Upper lobe of right lung (tissue), 1 donor: Measurements from ENCODE around the gene ABO. TPM values are rescaled to one million over a fixed set of nuclear protein-coding genes. Genes with fewer than 3 reads are reported as not detected.
A peak's percentile ranks its signal among the peaks of the same experiment; 100 is the strongest.
"Not testable (repeated sequence)": the region's sequence is repeated elsewhere in the genome, so short reads cannot be mapped to it uniquely, and the experiment has no call there.

Experiments used
- ATAC-seq: fragments of 200-7000 bp; cut with Tn5 transposase; one replicate; pipeline ENCODE4 v1.9.1; 2020; ENCODE audit warnings: mild to moderate bottlenecking, moderate library complexity
- DNase-seq: peaks from one replicate; pipeline ENCODE4 v3.0.0-alpha.2; 2020
- H3K27ac ChIP-seq: fragments of 200-600 bp; one replicate; pipeline ENCODE4 v1.8.0; 2022
- H3K27me3 ChIP-seq: fragments of 200-600 bp; one replicate; pipeline ENCODE4 v1.8.0; 2022; ENCODE audit warnings: mild to moderate bottlenecking
- H3K36me3 ChIP-seq: fragments of 200-600 bp; one replicate; pipeline ENCODE4 v1.8.0; 2022
- H3K4me1 ChIP-seq: fragments of 200-600 bp; one replicate; pipeline ENCODE4 v1.8.0; 2022
- H3K4me3 ChIP-seq: fragments of 200-600 bp; one replicate; pipeline ENCODE4 v1.8.0; 2022; ENCODE audit warnings: mild to moderate bottlenecking
- H3K9me3 ChIP-seq: fragments of 200-600 bp; one replicate; pipeline ENCODE4 v1.8.0; 2022
- CTCF ChIP-seq: fragments of 200-600 bp; IDR thresholded peaks from one replicate; pipeline ENCODE4 v1.8.0; 2022; ENCODE audit warnings: antibody characterized with exemption
- intact Hi-C: fragments of 100-400 bp; cut with DNase I; formaldehyde crosslinking; loops from one replicate; pipeline ENCODE4 v1.11.0; 2022
- total RNA-seq: library from RNA; stranded (reverse); fragmentation: NEBNext Ultra II Directional; extraction: Animal tissue kit (Norgen Biotek cat#: 25700); gene quantifications from one replicate; pipeline ENCODE4 v1.2.1, GENCODE V29; 2021
- donor health status: DM: no; HTN: yes; CAD: no; lungs with severe emphysema.

Gene ABO
- total RNA-seq, 1 donor from 2014 or later: 16.8 TPM

- no peak for TF ChIP-seq CTCF
- intact Hi-C loops: no loop called here
- DNase-seq (no peak), ATAC-seq (no peak)
- H3K27ac ChIP-seq: no peak overlapping the region
- H3K4me1 ChIP-seq: no peaks in the 10 kb centered on the region
- H3K36me3 ChIP-seq: no peaks in the 10 kb centered on the region
- no peaks in the 10 kb centered on the region for H3K9me3 ChIP-seq
- H3K27me3 ChIP-seq: peaks cover 5% of the 10 kb centered on the region
- no peak overlapping the region for H3K4me3 ChIP-seq
Observed at GRCh38 chr9:133273098-133273497, 1.9 kb downstream of the ABO start.

- TF ChIP-seq CTCF: no peak
- no peak for ATAC-seq
- Histone ChIP-seq H3K4me3 (no peak overlapping the region), H3K9me3 (no peaks in the 10 kb centered on the region), H3K27me3 (no peaks in the 10 kb centered on the region), H3K4me1 (no peaks in the 10 kb centered on the region), H3K36me3 (no peaks in the 10 kb centered on the region), H3K27ac (no peak overlapping the region)
- intact Hi-C loops: no loop called here
- DNase-seq: no peak
Observed at GRCh38 chr9:133269537-133270362, 5.3 kb downstream of the ABO start.

- DNase-seq, H3K4me1 ChIP-seq, ATAC-seq, H3K27me3 ChIP-seq, H3K27ac ChIP-seq, H3K9me3 ChIP-seq, intact Hi-C loops, H3K36me3 ChIP-seq, H3K4me3 ChIP-seq: not testable (repeated sequence)
Observed at GRCh38 chr9:133269136-133269535, 5.9 kb downstream of the ABO start.

- H3K36me3 ChIP-seq: no peaks in the 10 kb centered on the region
- intact Hi-C loops: no loop called here
- DNase-seq: no peak
- no peak for ATAC-seq
- H3K9me3 ChIP-seq: no peaks in the 10 kb centered on the region
- no peaks in the 10 kb centered on the region for H3K4me1 ChIP-seq
- H3K27me3 ChIP-seq: no peaks in the 10 kb centered on the region
- no peak overlapping the region for H3K27ac ChIP-seq
- TF ChIP-seq CTCF: no peak
- no peak overlapping the region for H3K4me3 ChIP-seq
Observed at GRCh38 chr9:133268335-133269056, 6.5 kb downstream of the ABO start.

GRCh38 chr9:133264235-133264764 is 10.7 kb downstream of the ABO start:
- intact Hi-C loops: no loop called here
- no peak overlapping the region for H3K4me3 ChIP-seq
- TF ChIP-seq CTCF: no peak
- H3K27me3 ChIP-seq: no peaks in the 10 kb centered on the region
- no peaks in the 10 kb centered on the region for H3K9me3 ChIP-seq
- ATAC-seq (peak; percentile 45), DNase-seq (no peak)
- H3K27ac ChIP-seq: no peak overlapping the region
- H3K4me1 ChIP-seq: no peaks in the 10 kb centered on the region
- H3K36me3 ChIP-seq: no peaks in the 10 kb centered on the region

- no peak overlapping the region for H3K4me3 ChIP-seq
- intact Hi-C loops: no loop called here
- H3K36me3 ChIP-seq: no peaks in the 10 kb centered on the region
- H3K27ac ChIP-seq: no peak overlapping the region
- no peaks in the 10 kb centered on the region for H3K27me3 ChIP-seq
- TF ChIP-seq CTCF: no peak
- H3K9me3 ChIP-seq: no peaks in the 10 kb centered on the region
- no peak for DNase-seq
- H3K4me1 ChIP-seq: no peaks in the 10 kb centered on the region
- ATAC-seq: no peak
Observed at GRCh38 chr9:133263557-133263956, 11.4 kb downstream of the ABO start.
